GM13976 (cell line): ENCODE data around the gene PPM1H.

Experiments
- DNase-seq: peaks from one replicate; pipeline ENCODE4 v3.0.0; 2012; ENCODE audit warnings: low spot score
- CTCF ChIP-seq: IDR thresholded peaks from 2 replicates; pipeline ENCODE4 v1.5.1; 2012; ENCODE audit warnings: borderline replicate concordance, mild to moderate bottlenecking; ENCODE audit not compliant: insufficient read depth; ENCODE audit errors: extremely low read depth, missing control alignments, control extremely low read depth
- in situ Hi-C: fragments of 300-500 bp; cut with MboI; formaldehyde crosslinking; loops from one replicate; pipeline ENCODE4 v1.12.0; 2022; ENCODE audit warnings: low sequenced_read_pairs, mixed read lengths, inconsistent platforms; ENCODE audit not compliant: unreplicated experiment

PPM1H gene

GRCh38 chr12:62865937-62866336 lies 69.0 kb downstream of the PPM1H start:
- in situ Hi-C loops: no loop called here
- no peak for TF ChIP-seq CTCF
- DNase-seq: no peak

- DNase-seq: no peak
- TF ChIP-seq CTCF: no peak
- in situ Hi-C loops: no loop called here
Observed at GRCh38 chr12:62865065-62865464, 69.9 kb downstream of the PPM1H start.

GRCh38 chr12:62862259-62862881 lies 72.6 kb downstream of the PPM1H start:
- no peak for TF ChIP-seq CTCF
- no peak for DNase-seq

GRCh38 chr12:62861586-62861985 lies 73.4 kb downstream of the PPM1H start:
- in situ Hi-C loops: no loop called here
- TF ChIP-seq CTCF: no peak
- no peak for DNase-seq

More at GRCh38 chr12:62862259-62862881, 72.6 kb downstream of the PPM1H start:
- in situ Hi-C loops: no loop called here

- no peak for TF ChIP-seq CTCF
- in situ Hi-C loops: no loop called here
- no peak for DNase-seq
Observed at GRCh38 chr12:62860501-62861411, 74.2 kb downstream of the PPM1H start.

- TF ChIP-seq CTCF: no peak
- in situ Hi-C loops: no loop called here
- no peak for DNase-seq
Observed at GRCh38 chr12:62860020-62860419, 74.9 kb downstream of the PPM1H start.
